IMR-90 (cell line): ENCODE results near the gene CLASP1. TPM values are rescaled to one million over a fixed set of nuclear protein-coding genes. Genes with fewer than 3 reads are reported as not detected.

Experiments
- ATAC-seq: fragments of 200-7000 bp; cut with Tn5 transposase; 2 replicates; pipeline ENCODE4 v1.9.1; 2020; ENCODE audit warnings: low read depth, mild to moderate bottlenecking, moderate library complexity
- BruUV-seq: library from RNA; stranded (reverse); fragments of 400-500 nt; replicated peaks from 2 replicates; lab custom pipeline; 2021; lab: Mats Ljungman, UMichigan
- CTCF ChIA-PET: fragments of 300-600 bp; formaldehyde crosslinking; extraction: SDS; loops from one replicate; lab custom pipeline; 2021; ENCODE audit warnings: antibody characterized with exemption; lab: Yijun Ruan, JAX
- POLR2A ChIA-PET: fragments of 300-600 bp; sonication (Branson Sonifier 250); formaldehyde crosslinking; loops from one replicate; lab custom pipeline; 2022; ENCODE audit warnings: antibody characterized with exemption; ENCODE audit not compliant: unreplicated experiment; lab: Charles Lee
- DNase-seq: peaks from one replicate; pipeline ENCODE4 v3.0.0; 2013
- H2AFZ ChIP-seq: replicated peaks from 2 replicates; pipeline ENCODE3; 2013; ENCODE audit warnings: low read length, mild to moderate bottlenecking; ENCODE audit not compliant: poor library complexity
- H2AK5ac ChIP-seq: 2 replicates; pipeline ENCODE4 v1.6.1; 2013; ENCODE audit warnings: low read depth, low read length, inconsistent platforms
- H2AK9ac ChIP-seq: replicated peaks from 2 replicates; pipeline ENCODE3; 2013; ENCODE audit warnings: mild to moderate bottlenecking, low read depth, low read length, moderate library complexity; ENCODE audit not compliant: poor library complexity
- H2BK120ac ChIP-seq: 2 replicates; pipeline ENCODE4 v1.6.1; 2013; ENCODE audit warnings: low read depth, low read length, inconsistent platforms
- H2BK15ac ChIP-seq: 3 replicates; pipeline ENCODE4 v1.6.1; 2013; ENCODE audit warnings: low read depth, low read length, inconsistent platforms
- H2BK20ac ChIP-seq: 2 replicates; pipeline ENCODE4 v1.6.1; 2013; ENCODE audit warnings: low read depth, mild to moderate bottlenecking, inconsistent platforms, low read length, moderate library complexity
- H2BK5ac ChIP-seq: 2 replicates; pipeline ENCODE4 v1.6.1; 2013; ENCODE audit warnings: mild to moderate bottlenecking, low read depth, low read length, inconsistent platforms; ENCODE audit not compliant: poor library complexity, severe bottlenecking
- H3K14ac ChIP-seq: replicated peaks from 2 replicates; pipeline ENCODE4 v1.6.1; 2013; ENCODE audit warnings: low read depth, low read length, inconsistent platforms
- H3K18ac ChIP-seq: 2 replicates; pipeline ENCODE4 v1.6.1; 2013; ENCODE audit warnings: low read depth, low read length, control low read depth
- H3K23ac ChIP-seq: 2 replicates; pipeline ENCODE4 v1.6.1; 2013; ENCODE audit warnings: low read depth, low read length, inconsistent platforms
- H3K27ac ChIP-seq: 2 replicates; pipeline ENCODE4 v1.5.1; 2013; ENCODE audit warnings: mild to moderate bottlenecking, control low read depth, low read length; ENCODE audit not compliant: insufficient read depth
- H3K27me3 ChIP-seq: 2 replicates; pipeline ENCODE4 v1.6.1; 2013; ENCODE audit warnings: low read length; ENCODE audit not compliant: control insufficient read depth, insufficient read depth
- H3K36me3 ChIP-seq: 2 replicates; pipeline ENCODE4 v1.6.1; 2013; ENCODE audit warnings: low read length, mixed read lengths; ENCODE audit not compliant: control insufficient read depth, insufficient read depth
- H3K4ac ChIP-seq: 2 replicates; pipeline ENCODE4 v1.6.1; 2013; ENCODE audit warnings: low read depth, low read length, inconsistent platforms
- H3K4me1 ChIP-seq: 2 replicates; pipeline ENCODE4 v1.6.1; 2013; ENCODE audit warnings: low read length, mixed read lengths; ENCODE audit not compliant: control insufficient read depth, insufficient read depth
- H3K4me2 ChIP-seq: 2 replicates; pipeline ENCODE4 v1.6.1; 2013; ENCODE audit warnings: low read depth, mild to moderate bottlenecking, control low read depth, low read length, moderate library complexity
- H3K4me3 ChIP-seq: 2 replicates; pipeline ENCODE4 v1.5.1; 2013; ENCODE audit warnings: low read depth, mild to moderate bottlenecking, control low read depth, low read length, moderate library complexity; ENCODE audit not compliant: insufficient read depth
- H3K56ac ChIP-seq: 2 replicates; pipeline ENCODE4 v1.6.1; 2013; ENCODE audit warnings: low read length, inconsistent platforms; ENCODE audit not compliant: insufficient read depth; ENCODE audit errors: extremely low read depth
- H3K79me1 ChIP-seq, 2 experiments: 2 replicates each; pipeline ENCODE4 v1.6.1; 2013; ENCODE audit warnings: low read length in 2 of 2, inconsistent platforms in 1 of 2, low read depth in 1 of 2
- H3K9ac ChIP-seq: 2 replicates; pipeline ENCODE4 v1.6.1; 2013; ENCODE audit warnings: low read depth, low read length, control low read depth
- H3K9me1 ChIP-seq: 2 replicates; pipeline ENCODE4 v1.6.1; 2013; ENCODE audit warnings: low read length, inconsistent platforms; ENCODE audit not compliant: insufficient read depth
- H3K9me3 ChIP-seq: 2 replicates; pipeline ENCODE4 v1.6.1; 2013; ENCODE audit warnings: low read length; ENCODE audit not compliant: control insufficient read depth, insufficient read depth
- H4K20me1 ChIP-seq: 2 replicates; pipeline ENCODE4 v1.6.1; 2013; ENCODE audit warnings: low read length, inconsistent platforms; ENCODE audit not compliant: insufficient read depth
- H4K5ac ChIP-seq: 2 replicates; pipeline ENCODE4 v1.6.1; 2013; ENCODE audit warnings: mild to moderate bottlenecking, low read depth, low read length, control low read depth
- H4K8ac ChIP-seq, 2 experiments: 2 replicates each; pipeline ENCODE4 v1.6.1; 2013; ENCODE audit warnings: low read depth in 2 of 2, low read length in 2 of 2, control low read depth in 1 of 2, inconsistent platforms in 1 of 2
- H4K91ac ChIP-seq: 2 replicates; pipeline ENCODE4 v1.6.1; 2013; ENCODE audit warnings: low read depth, low read length, inconsistent platforms; ENCODE audit not compliant: insufficient read depth
- BHLHE40 ChIP-seq: fragments of 150-350 bp; IDR thresholded peaks from 2 replicates; pipeline ENCODE4 v1.6.1; 2016; ENCODE audit warnings: mild to moderate bottlenecking, low read depth, low read length
- CEBPB ChIP-seq: IDR thresholded peaks from 2 replicates; pipeline ENCODE4 v1.6.1; 2012; ENCODE audit warnings: low read depth, low read length, improper control_type of control experiment
- CHD1 ChIP-seq: IDR thresholded peaks from 2 replicates; pipeline ENCODE4 v1.6.1; 2012; ENCODE audit warnings: low read depth, low read length, improper control_type of control experiment
- CTCF ChIP-seq: conservative IDR thresholded peaks from 2 replicates; pipeline ENCODE4 v1.5.1; 2012; ENCODE audit warnings: mild to moderate bottlenecking, low read depth, low read length, improper control_type of control experiment
- ELK1 ChIP-seq: fragments of 150-350 bp; IDR thresholded peaks from 2 replicates; pipeline ENCODE4 v1.6.1; 2016; ENCODE audit warnings: low read depth, mild to moderate bottlenecking, low read length, moderate library complexity, borderline replicate concordance
- FOS ChIP-seq: fragments of 150-350 bp; IDR thresholded peaks from 2 replicates; pipeline ENCODE4 v1.6.1; 2016; ENCODE audit warnings: low read depth, low read length
- MAZ ChIP-seq: IDR thresholded peaks from 2 replicates; pipeline ENCODE4 v1.6.1; 2012; ENCODE audit warnings: low read depth, mild to moderate bottlenecking, low read length, improper control_type of control experiment, moderate library complexity, borderline replicate concordance
- MXI1 ChIP-seq: IDR thresholded peaks from 2 replicates; pipeline ENCODE4 v1.6.1; 2012; ENCODE audit warnings: low read depth, mild to moderate bottlenecking, low read length, moderate library complexity, borderline replicate concordance
- NFE2L2 ChIP-seq: fragments of 150-350 bp; IDR thresholded peaks from 2 replicates; pipeline ENCODE4 v1.6.1; 2016; ENCODE audit warnings: low read depth, mild to moderate bottlenecking, low read length
- RAD21 ChIP-seq: IDR thresholded peaks from 2 replicates; pipeline ENCODE4 v1.6.1; 2012; ENCODE audit warnings: low read length, improper control_type of control experiment
- RCOR1 ChIP-seq: IDR thresholded peaks from 2 replicates; pipeline ENCODE4 v1.6.1; 2012; ENCODE audit warnings: mild to moderate bottlenecking, low read length, improper control_type of control experiment; ENCODE audit not compliant: insufficient replicate concordance
- RFX5 ChIP-seq: IDR thresholded peaks from 2 replicates; pipeline ENCODE4 v1.8.0; 2012; ENCODE audit warnings: low read depth, mild to moderate bottlenecking, low read length, moderate library complexity
- SMC3 ChIP-seq: fragments of 150-350 bp; IDR thresholded peaks from 2 replicates; pipeline ENCODE4 v1.6.1; 2016; ENCODE audit warnings: low read depth, mild to moderate bottlenecking, antibody characterized with exemption, low read length, moderate library complexity
- USF2 ChIP-seq: fragments of 150-350 bp; IDR thresholded peaks from 2 replicates; pipeline ENCODE4 v1.6.1; 2017; ENCODE audit warnings: mild to moderate bottlenecking, antibody characterized with exemption, low read length, low read depth
- WGBS, 2 experiments: methylation state at CpG; one replicate each; pipeline versions ENCODE4 v1.1.5 to v1.1.7; 2013; ENCODE audit warnings: missing lambda C conversion rate in 2 of 2; ENCODE audit not compliant: insufficient read length in 1 of 2; ENCODE audit errors: extremely low coverage in 2 of 2; 5-methylcytosine and 5-hydroxymethylcytosine counted together
- dilution Hi-C: fragments of 300-500 bp; cut with HindIII; formaldehyde crosslinking; loops from one replicate; pipeline ENCODE4 v1.14.3; 2018; ENCODE audit warnings: low sequenced_read_pairs; ENCODE audit not compliant: unreplicated experiment
- in situ Hi-C: fragments of 300-500 bp; cut with MboI; formaldehyde crosslinking; loops from 3 replicates; pipeline ENCODE4 v1.14.3; 2019; ENCODE audit warnings: low sequenced_read_pairs, inconsistent platforms, mixed read lengths
- intact Hi-C: fragments of 100-400 bp; cut with micrococcal nuclease; formaldehyde crosslinking; loops from 2 replicates; pipeline ENCODE4 v1.10.0; 2022
- polyA plus RNA-seq, 3 experiments: library from polyadenylated mRNA; depleted of rRNA; stranded (reverse); fragments of >200 nt; gene quantifications; 2 replicates each; pipeline ENCODE4 v1.2.3, GENCODE V29; 2012; ENCODE audit warnings: low replicate concordance in 1 of 3
- total RNA-seq: library from RNA; depleted of rRNA; stranded (reverse); fragments of >200 nt; gene quantifications from 2 replicates; pipeline ENCODE4 v1.2.3, GENCODE V29; 2012

CLASP1 gene
- total and polyA plus RNA-seq, 2 of the 4 experiments (the other 2 are of a cell fraction), result 12.3 to 33.7 TPM

GRCh38 chr2:121605820-121606733 lies 43.2 kb downstream of the CLASP1 start:
- Histone ChIP-seq H3K14ac (no peak overlapping the region), H4K91ac (no peak overlapping the region), H3K4ac (no peak overlapping the region), H4K20me1 (peaks cover 16% of the 10 kb centered on the region), H3K79me1 (peaks cover 29 to 49% of the 10 kb centered on the region in 2 experiments), H3K23ac (no peak overlapping the region), H4K8ac (no peak overlapping the region), H3K4me2 (no peak overlapping the region), H3K9me3 (no peaks in the 10 kb centered on the region), H2BK15ac (no peak overlapping the region), H2BK5ac (no peak overlapping the region), H3K27me3 (no peaks in the 10 kb centered on the region), H3K9me1 (peaks cover 3% of the 10 kb centered on the region; the same call in 1 of the 2 replicates), H2AFZ (no peak overlapping the region), H2AK5ac (no peak overlapping the region), H3K36me3 (peaks cover 11% of the 10 kb centered on the region), H3K9ac (no peak overlapping the region), H4K5ac (no peak overlapping the region), H3K4me3 (no peak overlapping the region), H3K18ac (no peak overlapping the region), H2BK120ac (no peak overlapping the region), H3K4me1 (peaks cover 6% of the 10 kb centered on the region; the same call in 1 of the 2 replicates), H2AK9ac (no peak overlapping the region), H3K56ac (no peak overlapping the region), H3K27ac (no peak overlapping the region), H2BK20ac (no peak overlapping the region)
- no TSS peak for BruUV-seq
- WGBS, 2 experiments, result no CpG with 5 or more reads among the region's 11 CpGs
- ChIA-PET CTCF (interaction anchor here (0.6 kb wide), 1 partner anchor 76 kb away, joined by 3 read pairs; no protein-coding TSS in a partner anchor), POLR2A (no interaction called here)
- in situ Hi-C loops, result no loop called here
- peak; percentile 10 for DNase-seq
- no peak for ATAC-seq
- dilution Hi-C loops, result no loop called here
- intact Hi-C loops, result no loop called here
- TF ChIP-seq RAD21, result no peak
- TF ChIP-seq BHLHE40, result no peak
- no peak for TF ChIP-seq RCOR1
- no peak for TF ChIP-seq SMC3
- no peak for TF ChIP-seq CTCF
- no peak for TF ChIP-seq MAZ
- TF ChIP-seq MXI1, result no peak
- no peak for TF ChIP-seq ELK1
- TF ChIP-seq USF2, result no peak
- TF ChIP-seq CEBPB, result no peak
- no peak for TF ChIP-seq CHD1
- no peak for TF ChIP-seq RFX5
- no peak for TF ChIP-seq NFE2L2
- no peak for TF ChIP-seq FOS
